IPS DF 4.7 (cell line): ENCODE data around the gene GTF2A2.

Experiments
- DNase-seq: peaks from one replicate; pipeline ENCODE4 v3.0.0-alpha.2; 2013; ENCODE audit warnings: low spot score; ENCODE audit errors: extremely low read depth

GTF2A2 gene

GRCh38 chr15:59609730-59610712 is 47.3 kb downstream of the GTF2A2 start:
- no peak for DNase-seq

GRCh38 chr15:59605994-59606393 is 51.3 kb downstream of the GTF2A2 start:
- DNase-seq = no peak

GRCh38 chr15:59598461-59598860 is 58.9 kb downstream of the GTF2A2 start:
- no peak for DNase-seq

- no peak for DNase-seq
These were observed 60.7 kb downstream of the GTF2A2 start for GRCh38 chr15:59596640-59597039.

- DNase-seq = no peak
These were observed 61.8 kb downstream of the GTF2A2 start for GRCh38 chr15:59595434-59595915.

GRCh38 chr15:59594991-59595390 is 62.3 kb downstream of the GTF2A2 start:
- no peak for DNase-seq

- DNase-seq = no peak
These were observed 62.8 kb downstream of the GTF2A2 start for GRCh38 chr15:59594493-59594942.

- no peak for DNase-seq
These were observed 66.0 kb downstream of the GTF2A2 start for GRCh38 chr15:59591356-59591755.

GRCh38 chr15:59590027-59590426 is 67.3 kb downstream of the GTF2A2 start:
- no peak for DNase-seq
